Measurements from ENCODE around the gene SH2D4B. TPM values are rescaled to one million over a fixed set of nuclear protein-coding genes. Genes with fewer than 3 reads are reported as not detected.
A peak's percentile ranks its signal among the peaks of the same experiment; 100 is the strongest.

SH2D4B gene
- total RNA-seq, 4 donors from 2014 or later = 0.26 to 0.42 TPM; not detected in 2

- DNase-seq (ENCODE audit: extremely low spot score) = peak; percentile 39
- H3K27ac ChIP-seq (replicated peaks in 1 of 4) = no peak overlapping the region
- intact Hi-C loops (cut with DNase I) = no loop called here
- H3K36me3 ChIP-seq = no peaks in the 10 kb centered on the region
- no peak for TF ChIP-seq EP300 (IDR thresholded peaks at IDR 0.05)
- TF ChIP-seq CTCF (IDR thresholded peaks at IDR 0.05) = no peak
- TF ChIP-seq POLR2A (IDR thresholded peaks at IDR 0.05; ENCODE audit: low read depth) = no peak
- no peak for TF ChIP-seq POLR2AphosphoS5 (IDR thresholded peaks at IDR 0.05)
- no peaks in the 10 kb centered on the region for H3K4me1 ChIP-seq
- 73% methylated on average over 7 of the region's 7 CpGs for WGBS
- H3K27me3 ChIP-seq = no peaks in the 10 kb centered on the region
- no peak overlapping the region for H3K4me3 ChIP-seq
- H3K9me3 ChIP-seq = peaks cover 0 to 10% (median 7%) of the 10 kb centered on the region in 4 donors
Observed at GRCh38 chr10:80580638-80581468, 43.2 kb downstream of the SH2D4B start.

- Histone ChIP-seq H3K27ac (replicated peaks in 1 of 4) (no peak overlapping the region), H3K27me3 (no peaks in the 10 kb centered on the region), H3K4me3 (no peak overlapping the region), H3K4me1 (no peaks in the 10 kb centered on the region), H3K36me3 (no peaks in the 10 kb centered on the region), H3K9me3 (peaks cover 0 to 8% (median 7%) of the 10 kb centered on the region in 4 donors)
- 98% methylated on average over 5 of the region's 5 CpGs for WGBS
- TF ChIP-seq CTCF (IDR thresholded peaks at IDR 0.05) = no peak
- TF ChIP-seq POLR2A (IDR thresholded peaks at IDR 0.05; ENCODE audit: low read depth) = no peak
- TF ChIP-seq EP300 (IDR thresholded peaks at IDR 0.05) = no peak
- peak; percentile 31 for DNase-seq (ENCODE audit: extremely low spot score)
- intact Hi-C loops (cut with DNase I) = no loop called here
Observed at GRCh38 chr10:80581469-80581835, 43.8 kb downstream of the SH2D4B start.

GRCh38 chr10:80582286-80582960 lies 44.7 kb downstream of the SH2D4B start:
- 60% methylated on average over 3 of the region's 3 CpGs for WGBS

GRCh38 chr10:80583685-80584084 lies 46.0 kb downstream of the SH2D4B start:
- TF ChIP-seq CTCF (IDR thresholded peaks at IDR 0.05) = no peak
- TF ChIP-seq POLR2AphosphoS5 (IDR thresholded peaks at IDR 0.05) = no peak
- no peak for TF ChIP-seq EP300 (IDR thresholded peaks at IDR 0.05)
- no peak for TF ChIP-seq POLR2A (IDR thresholded peaks at IDR 0.05; ENCODE audit: low read depth)
- H3K27ac ChIP-seq (replicated peaks in 1 of 4) = no peak overlapping the region
- 62% methylated on average over 1 of the region's 1 CpG for WGBS
- peaks cover 0 to 5% (median 0%) of the 10 kb centered on the region in 4 donors for H3K27me3 ChIP-seq
- DNase-seq (ENCODE audit: extremely low spot score) = no peak
- no peaks in the 10 kb centered on the region for H3K9me3 ChIP-seq
- no peaks in the 10 kb centered on the region for H3K36me3 ChIP-seq
- H3K4me1 ChIP-seq = no peaks in the 10 kb centered on the region
- intact Hi-C loops (cut with DNase I) = no loop called here
- H3K4me3 ChIP-seq = no peak overlapping the region

More at GRCh38 chr10:80582286-80582960, 44.7 kb downstream of the SH2D4B start:
- H3K4me1 ChIP-seq = no peaks in the 10 kb centered on the region
- no peak overlapping the region for H3K27ac ChIP-seq (replicated peaks in 1 of 4)
- TF ChIP-seq CTCF (IDR thresholded peaks at IDR 0.05) = no peak
- no peak for TF ChIP-seq POLR2AphosphoS5 (IDR thresholded peaks at IDR 0.05)
- H3K4me3 ChIP-seq = no peak overlapping the region
- peak; percentile 70 for DNase-seq (ENCODE audit: extremely low spot score)
- no peaks in the 10 kb centered on the region for H3K36me3 ChIP-seq
- H3K27me3 ChIP-seq = peaks cover 0 to 2% (median 0%) of the 10 kb centered on the region in 4 donors
- intact Hi-C loops (cut with DNase I) = no loop called here
- no peaks in the 10 kb centered on the region for H3K9me3 ChIP-seq
